Activated CD4-positive, CD25-positive, alpha-beta regulatory T cell treated with anti-CD3 and anti-CD28 coated beads, Interleukin-2, amount 50 U/mL, for 24 hours (primary cell): ENCODE measurements around the gene TRAF1.

ENCODE experiments used
- ATAC-seq, 2 donors: fragments of 150-1000 bp; cut with Tn5 transposase; one replicate each; pipeline ENCODE4 v1.10.0; 2021; ENCODE audit warnings: mild to moderate bottlenecking in 1 of 2, moderate library complexity in 1 of 2

Gene TRAF1

GRCh38 chr9:120922404-120923195, 4.0 kb downstream of the TRAF1 start:
- ATAC-seq: no peak

- ATAC-seq: no peak
Observed at GRCh38 chr9:120921661-120922181, 4.9 kb downstream of the TRAF1 start.

GRCh38 chr9:120920806-120921178, 5.8 kb downstream of the TRAF1 start:
- peak; percentile 10 to 13 for ATAC-seq

GRCh38 chr9:120919843-120920805, 6.5 kb downstream of the TRAF1 start:
- no peak for ATAC-seq

GRCh38 chr9:120918931-120919842, 7.4 kb downstream of the TRAF1 start:
- ATAC-seq: no peak

GRCh38 chr9:120917929-120918762, 8.4 kb downstream of the TRAF1 start:
- no peak for ATAC-seq

- ATAC-seq: no peak
Observed at GRCh38 chr9:120916991-120917880, 9.4 kb downstream of the TRAF1 start.

GRCh38 chr9:120916588-120916987, 10.0 kb downstream of the TRAF1 start:
- no peak for ATAC-seq

GRCh38 chr9:120915854-120916470, 10.6 kb downstream of the TRAF1 start:
- peak; percentile 54 to 62 for ATAC-seq

GRCh38 chr9:120914953-120915352, 11.6 kb downstream of the TRAF1 start:
- ATAC-seq: no peak

- no peak for ATAC-seq
Observed at GRCh38 chr9:120914396-120914795, 12.2 kb downstream of the TRAF1 start.

GRCh38 chr9:120913647-120914264, 12.8 kb downstream of the TRAF1 start:
- peak in 1 of 2 donors; percentile 9 for ATAC-seq

GRCh38 chr9:120912958-120913646, 13.5 kb downstream of the TRAF1 start:
- no peak for ATAC-seq

GRCh38 chr9:120911295-120911837, 15.2 kb downstream of the TRAF1 start:
- no peak for ATAC-seq

GRCh38 chr9:120910643-120911042, 16.0 kb downstream of the TRAF1 start:
- peak; percentile 76 to 85 for ATAC-seq

GRCh38 chr9:120909904-120910303, 16.7 kb downstream of the TRAF1 start:
- ATAC-seq: peak; percentile 31 to 45

GRCh38 chr9:120905315-120906164, 21.1 kb downstream of the TRAF1 start:
- ATAC-seq: peak in 1 of 2 donors; percentile 19

GRCh38 chr9:120904978-120905301, 21.7 kb downstream of the TRAF1 start:
- ATAC-seq: no peak
